H1 (cell line): ENCODE data around the gene OSBPL6. TPM values are rescaled to one million over a fixed set of nuclear protein-coding genes. Genes with fewer than 3 reads are reported as not detected.

Experiments used
- CTCF ChIA-PET: fragments of 300-600 bp; sonication (Branson Sonifier 250); formaldehyde crosslinking; loops from one replicate; lab custom pipeline; 2021; ENCODE audit not compliant: partially characterized antibody; lab: Charles Lee
- POLR2A ChIA-PET: fragments of 300-600 bp; sonication (Branson Sonifier 250); formaldehyde crosslinking; loops from one replicate; lab custom pipeline; 2021; ENCODE audit warnings: inconsistent platforms; ENCODE audit not compliant: partially characterized antibody; lab: Charles Lee
- DNase-seq, 2 experiments: peaks; one replicate each; pipeline versions ENCODE4 v3.0.0 to v3.0.0-alpha.2; 2010 to 2022; ENCODE audit warnings: low spot score in 2 of 2, low read depth in 1 of 2, mixed read lengths in 1 of 2
- FAIRE-seq: peaks from 2 replicates; lab custom pipeline; 2011; peaks lifted over from hg19 to GRCh38; lab: Jason Lieb, UNC
- H2AFZ ChIP-seq: 2 replicates; pipeline ENCODE4 v1.8.1; 2012; ENCODE audit warnings: low read length, inconsistent platforms
- H2AK5ac ChIP-seq: 2 replicates; pipeline ENCODE4 v1.6.1; 2013; ENCODE audit warnings: low read depth, low read length
- H2BK120ac ChIP-seq: replicated peaks from 2 replicates; pipeline ENCODE3; 2013; ENCODE audit warnings: low read depth, low read length, inconsistent platforms
- H2BK12ac ChIP-seq: 2 replicates; pipeline ENCODE4 v1.6.1; 2013; ENCODE audit warnings: low read depth, low read length
- H2BK15ac ChIP-seq: 2 replicates; pipeline ENCODE4 v1.6.1; 2013; ENCODE audit warnings: low read length
- H2BK20ac ChIP-seq: 2 replicates; pipeline ENCODE4 v1.6.1; 2013; ENCODE audit warnings: low read length
- H2BK5ac ChIP-seq: 2 replicates; pipeline ENCODE4 v1.6.1; 2013; ENCODE audit warnings: low read depth, low read length
- H3K14ac ChIP-seq: 2 replicates; pipeline ENCODE4 v1.6.1; 2013; ENCODE audit warnings: inconsistent platforms; ENCODE audit not compliant: insufficient read length
- H3K18ac ChIP-seq: 2 replicates; pipeline ENCODE4 v1.6.1; 2013; ENCODE audit warnings: low read length; ENCODE audit errors: extremely low read depth
- H3K23ac ChIP-seq: 2 replicates; pipeline ENCODE4 v1.6.1; 2013; ENCODE audit warnings: inconsistent platforms; ENCODE audit not compliant: insufficient read length
- H3K23me2 ChIP-seq: 2 replicates; pipeline ENCODE4 v1.6.1; 2013; ENCODE audit warnings: low read depth, low read length
- H3K27ac ChIP-seq: 2 replicates; pipeline ENCODE4 v1.6.1; 2011; ENCODE audit warnings: low read depth, low read length, inconsistent platforms
- H3K27me3 ChIP-seq, 4 experiments: replicated peaks in 1 of 4; 1 replicate in 1 of 4; 2 replicates in 3 of 4; pipeline versions ENCODE4 v1.6.1 to v1.8.1; 2011 to 2013; ENCODE audit warnings: low read length in 3 of 4, mild to moderate bottlenecking in 3 of 4, inconsistent platforms in 2 of 4, mixed read lengths in 2 of 4, moderate library complexity in 1 of 4; ENCODE audit not compliant: control insufficient read depth in 3 of 4, insufficient read depth in 3 of 4; ENCODE audit errors: extremely low read depth in 1 of 4
- H3K36me3 ChIP-seq, 4 experiments: 2 replicates each; pipeline versions ENCODE4 v1.6.1 to v1.8.1; 2011 to 2013; ENCODE audit warnings: mild to moderate bottlenecking in 4 of 4, low read length in 3 of 4, moderate library complexity in 2 of 4, control low read depth in 1 of 4, inconsistent platforms in 1 of 4; ENCODE audit not compliant: insufficient read depth in 4 of 4, control insufficient read depth in 2 of 4
- H3K4ac ChIP-seq: replicated peaks from 2 replicates; pipeline ENCODE3; 2013; ENCODE audit warnings: low read length, low read depth, mixed read lengths, inconsistent platforms; ENCODE audit not compliant: insufficient read length
- H3K4me1 ChIP-seq, 4 experiments: replicated peaks in 1 of 4; 1 replicate in 1 of 4; 2 replicates in 3 of 4; pipeline versions ENCODE4 v1.6.1 to v1.8.1; 2011 to 2013; ENCODE audit warnings: low read length in 3 of 4, inconsistent platforms in 2 of 4, mixed read lengths in 1 of 4; ENCODE audit not compliant: insufficient read depth in 4 of 4, control insufficient read depth in 3 of 4
- H3K4me2 ChIP-seq, 2 experiments: 2 replicates each; pipeline versions ENCODE4 v1.6.1 to v1.8.1; 2011 to 2013; ENCODE audit warnings: low read depth in 2 of 2, low read length in 2 of 2, control low read depth in 1 of 2, inconsistent platforms in 1 of 2, mild to moderate bottlenecking in 1 of 2; ENCODE audit not compliant: insufficient read depth in 1 of 2
- H3K4me3 ChIP-seq, 4 experiments: fragments of 200-600, 300-600 bp in 1 of 4; sonication (generic), shearing (Covaris generic), sonication (Bioruptor Twin) in 1 of 4; 2 replicates each; pipeline versions ENCODE4 v1.5.1 to v1.8.1; 2011 to 2016; ENCODE audit warnings: low read length in 4 of 4, low read depth in 3 of 4, control low read depth in 2 of 4, inconsistent platforms in 2 of 4, mild to moderate bottlenecking in 2 of 4, mixed read lengths in 1 of 4, moderate library complexity in 1 of 4; ENCODE audit not compliant: insufficient read depth in 2 of 4; ENCODE audit errors: extremely low read depth in 1 of 4
- H3K56ac ChIP-seq: replicated peaks from 2 replicates; pipeline ENCODE3; 2013; ENCODE audit warnings: low read depth, mild to moderate bottlenecking, mixed read lengths, low read length, inconsistent platforms; ENCODE audit not compliant: insufficient read length
- H3K79me1 ChIP-seq: 2 replicates; pipeline ENCODE4 v1.6.1; 2013; ENCODE audit warnings: low read depth, low read length, control low read depth
- H3K79me2 ChIP-seq, 2 experiments: 2 replicates each; pipeline versions ENCODE4 v1.6.1 to v1.8.1; 2012 to 2013; ENCODE audit warnings: low read length in 2 of 2, mild to moderate bottlenecking in 2 of 2, inconsistent platforms in 1 of 2; ENCODE audit not compliant: insufficient read depth in 2 of 2, control insufficient read depth in 1 of 2
- H3K9ac ChIP-seq, 4 experiments: replicated peaks in 1 of 4; 1 replicate in 1 of 4; 2 replicates in 3 of 4; pipeline versions ENCODE4 v1.6.1 to v1.8.1; 2011 to 2013; ENCODE audit warnings: low read depth in 3 of 4, low read length in 3 of 4, control low read depth in 2 of 4, mild to moderate bottlenecking in 2 of 4, moderate library complexity in 2 of 4, inconsistent platforms in 1 of 4; ENCODE audit errors: extremely low read depth in 1 of 4
- H3K9me3 ChIP-seq, 2 experiments: 2 replicates each; pipeline versions ENCODE4 v1.6.1 to v1.8.1; 2012 to 2013; ENCODE audit warnings: mild to moderate bottlenecking in 2 of 2, moderate library complexity in 2 of 2, control low read depth in 1 of 2, inconsistent platforms in 1 of 2, low read depth in 1 of 2, low read length in 1 of 2, mixed read lengths in 1 of 2; ENCODE audit not compliant: insufficient read depth in 2 of 2
- H4K20me1 ChIP-seq, 2 experiments: replicated peaks in 1 of 2; 2 replicates each; pipeline versions ENCODE3 to v1.8.1; 2011 to 2013; ENCODE audit warnings: inconsistent platforms in 2 of 2, low read length in 2 of 2, mild to moderate bottlenecking in 1 of 2; ENCODE audit not compliant: insufficient read depth in 2 of 2, control insufficient read depth in 1 of 2
- H4K5ac ChIP-seq: 2 replicates; pipeline ENCODE4 v1.6.1; 2013; ENCODE audit warnings: low read length, low read depth, mixed read lengths, inconsistent platforms; ENCODE audit not compliant: insufficient read length
- H4K8ac ChIP-seq: 2 replicates; pipeline ENCODE4 v1.8.0; 2013; ENCODE audit warnings: mild to moderate bottlenecking, moderate library complexity, low read length, inconsistent platforms; ENCODE audit not compliant: insufficient read depth; ENCODE audit errors: extremely low read depth
- H4K91ac ChIP-seq: replicated peaks from 2 replicates; pipeline ENCODE3; 2013; ENCODE audit warnings: low read length, mixed read lengths, inconsistent platforms; ENCODE audit not compliant: insufficient read length
- CEBPB ChIP-seq: IDR thresholded peaks from 2 replicates; pipeline ENCODE4 v1.6.1; 2012; ENCODE audit warnings: low read depth, low read length
- GTF2F1 ChIP-seq: IDR thresholded peaks from 2 replicates; pipeline ENCODE4 v1.6.1; 2012; ENCODE audit warnings: low read depth, low read length, improper control_type of control experiment, borderline replicate concordance
- HDAC6 ChIP-seq: IDR thresholded peaks from one replicate; pipeline ENCODE4 v1.7.1; 2012; ENCODE audit warnings: low read depth, mild to moderate bottlenecking, inconsistent platforms, low read length, moderate library complexity
- KDM1A ChIP-seq: fragments of 200-600, 300-600 bp; sonication (generic); IDR thresholded peaks from 2 replicates; pipeline ENCODE4 v1.7.1; 2016; ENCODE audit warnings: mild to moderate bottlenecking, low read length, borderline replicate concordance
- NANOG ChIP-seq: IDR thresholded peaks from 2 replicates; pipeline ENCODE4 v1.6.1; 2011; ENCODE audit warnings: low read length, low read depth, mild to moderate bottlenecking, inconsistent platforms; ENCODE audit not compliant: insufficient read depth, poor library complexity, severe bottlenecking
- PHF8 ChIP-seq: fragments of 200-600 bp; sonication (generic); conservative IDR thresholded peaks from 2 replicates; pipeline ENCODE4 v1.7.1; 2012; ENCODE audit warnings: low read depth, mild to moderate bottlenecking, inconsistent platforms, low read length, moderate library complexity
- RFX5 ChIP-seq: IDR thresholded peaks from 2 replicates; pipeline ENCODE4 v1.6.1; 2011; ENCODE audit warnings: low read depth, low read length, improper control_type of control experiment, borderline replicate concordance
- SAP30 ChIP-seq: fragments of 300-600 bp; sonication (generic); IDR thresholded peaks from 2 replicates; pipeline ENCODE4 v1.7.1; 2012; ENCODE audit warnings: low read length, moderate library complexity, mild to moderate bottlenecking, inconsistent platforms; ENCODE audit not compliant: insufficient read depth, insufficient replicate concordance
- SIRT6 ChIP-seq: IDR thresholded peaks from one replicate; pipeline ENCODE4 v1.7.1; 2012; ENCODE audit warnings: low read length, inconsistent platforms
- SIX5 ChIP-seq: IDR thresholded peaks from 2 replicates; pipeline ENCODE4 v1.6.1; 2011; ENCODE audit warnings: mild to moderate bottlenecking, low read depth, low read length
- TAF7 ChIP-seq: optimal IDR thresholded peaks from 2 replicates; pipeline ENCODE3; 2011; ENCODE audit warnings: low read depth, mild to moderate bottlenecking, inconsistent platforms, low read length, moderate library complexity, borderline replicate concordance
- TEAD4 ChIP-seq: IDR thresholded peaks from 2 replicates; pipeline ENCODE4 v1.6.1; 2012; ENCODE audit warnings: low read depth, low read length, inconsistent platforms, mixed read lengths
- WGBS, 2 experiments: shearing (Covaris generic) in 1 of 2; methylation state at CpG; one replicate each; pipeline versions ENCODE4 v1.1.6 to v1.1.7; 2013 to 2015; ENCODE audit warnings: low lambda C conversion rate in 2 of 2, mixed read lengths in 2 of 2, inconsistent platforms in 1 of 2, low coverage in 1 of 2, missing lambda C conversion rate in 1 of 2; ENCODE audit not compliant: insufficient replicate concordance in 2 of 2, insufficient coverage in 1 of 2, insufficient read length in 1 of 2; ENCODE audit errors: extremely low coverage in 1 of 2, missing lambda C conversion rate in 1 of 2; 5-methylcytosine and 5-hydroxymethylcytosine counted together
- polyA plus RNA-seq, 7 experiments: library from polyadenylated mRNA; depleted of rRNA in 3 of 7; stranded (reverse) in 5 of 7; unstranded in 2 of 7; fragments of >200 nt in 5 of 7; fragments of 200-250 nt in 2 of 7; gene quantifications; 1 replicate in 5 of 7; 2 replicates in 1 of 7; 4 replicates in 1 of 7; pipeline versions ENCODE4 v1.2.1 to v1.2.3, GENCODE V29; 2011 to 2013; ENCODE audit warnings: missing spikeins in 2 of 7, mixed read lengths in 2 of 7
- total RNA-seq: library from RNA; stranded (reverse); fragmentation: NEBNext Ultra II Directional; extraction: Animal tissue kit (Norgen Biotek cat#: 25700); gene quantifications from 2 replicates; pipeline ENCODE4 v1.2.1, GENCODE V29; 2021
- TF ChIP-seq, protein P1 (sequence below): IDR thresholded peaks from 2 replicates; pipeline ENCODE4 v1.6.1; 2012; ENCODE audit warnings: inconsistent platforms

Gene OSBPL6
- total and polyA plus RNA-seq, 2 of the 8 experiments (the other 6 are each of a cell fraction or from before 2014, with no cell fraction given) = 1.7 to 5.6 TPM

DNA sequence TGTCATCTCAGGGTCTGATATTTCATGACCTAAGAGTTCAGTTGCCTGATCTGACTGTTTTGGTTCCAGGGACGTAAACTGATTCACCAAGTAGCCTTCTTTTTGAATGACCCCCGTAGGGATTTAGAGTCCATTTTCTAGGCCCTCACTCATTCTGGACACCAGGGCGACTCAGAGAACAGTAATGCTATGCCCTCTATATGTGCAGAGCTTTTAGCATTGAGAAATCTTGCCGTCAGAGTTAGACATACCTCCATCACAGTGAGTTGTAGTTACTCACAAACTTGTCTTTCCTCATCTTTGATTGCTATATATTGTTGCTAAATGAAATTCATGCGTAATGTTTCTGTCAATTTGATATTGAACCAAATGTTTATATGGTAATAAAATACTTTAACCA is 92.3 kb downstream of the OSBPL6 start:
- H2BK20ac ChIP-seq = no peak overlapping the region
- no peaks in the 10 kb centered on the region; the same call in 1 of the 2 replicates for H3K23me2 ChIP-seq
- H3K9ac ChIP-seq = no peak overlapping the region
- no peaks in the 10 kb centered on the region for H3K27me3 ChIP-seq
- FAIRE-seq = no peak
- no peak overlapping the region for H3K56ac ChIP-seq
- H2BK12ac ChIP-seq = no peak overlapping the region
- H2AK5ac ChIP-seq = no peak overlapping the region
- TF ChIP-seq, protein P1, sequence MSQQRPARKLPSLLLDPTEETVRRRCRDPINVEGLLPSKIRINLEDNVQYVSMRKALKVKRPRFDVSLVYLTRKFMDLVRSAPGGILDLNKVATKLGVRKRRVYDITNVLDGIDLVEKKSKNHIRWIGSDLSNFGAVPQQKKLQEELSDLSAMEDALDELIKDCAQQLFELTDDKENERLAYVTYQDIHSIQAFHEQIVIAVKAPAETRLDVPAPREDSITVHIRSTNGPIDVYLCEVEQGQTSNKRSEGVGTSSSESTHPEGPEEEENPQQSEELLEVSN = no peak
- TF ChIP-seq PHF8 (no peak), SIRT6 (no peak), RFX5 (no peak), KDM1A (no peak), TAF7 (no peak), GTF2F1 (no peak), CEBPB (no peak), SIX5 (no peak), SAP30 (no peak), HDAC6 (no peak), TEAD4 (no peak), NANOG (no peak)
- no peak overlapping the region for H3K27ac ChIP-seq
- H3K79me2 ChIP-seq = no peaks in the 10 kb centered on the region
- POLR2A ChIA-PET = no interaction called here
- no peak overlapping the region for H3K23ac ChIP-seq
- no peak overlapping the region for H3K4me3 ChIP-seq
- H4K20me1 ChIP-seq = no peaks in the 10 kb centered on the region
- H4K8ac ChIP-seq = no peak overlapping the region
- no peak overlapping the region for H3K14ac ChIP-seq
- H2BK15ac ChIP-seq = no peak overlapping the region
- no peak overlapping the region for H3K4me2 ChIP-seq
- H4K5ac ChIP-seq = no peak overlapping the region
- no peak overlapping the region for H3K18ac ChIP-seq
- H3K4me1 ChIP-seq = peaks cover 0 to 6% (median 0%) of the 10 kb centered on the region in 4 experiments; a peak in 1 of 7 replicates
- no peaks in the 10 kb centered on the region for H3K79me1 ChIP-seq
- no peak for DNase-seq
- CTCF ChIA-PET = interaction anchor here (1.1 kb wide), 1 partner anchor 20 kb away, joined by 5 read pairs; no protein-coding TSS in a partner anchor
- no peak overlapping the region for H2AFZ ChIP-seq
- no peak overlapping the region for H2BK5ac ChIP-seq
- no peak overlapping the region for H4K91ac ChIP-seq
- H3K9me3 ChIP-seq = no peaks in the 10 kb centered on the region
- WGBS, 2 experiments = 76% methylated on average over 5 of the region's 5 CpGs; no CpG with 5 or more reads in 1 of the 2 experiments
- no peaks in the 10 kb centered on the region; a peak in 1 of 8 replicates for H3K36me3 ChIP-seq
- H3K4ac ChIP-seq = no peak overlapping the region
- no peak overlapping the region for H2BK120ac ChIP-seq
